Osteoblast (primary cell): Measurements from ENCODE around the gene SEC61A1. TPM values are rescaled to one million over a fixed set of nuclear protein-coding genes. Genes with fewer than 3 reads are reported as not detected.

Experiments used
- DNase-seq: peaks from one replicate; pipeline ENCODE4 v3.0.0; 2011; ENCODE audit warnings: low spot score, mixed read lengths; ENCODE audit not compliant: insufficient read length; ENCODE audit errors: missing footprints
- H2AFZ ChIP-seq: 2 replicates; pipeline ENCODE4 v1.6.0; 2011; ENCODE audit warnings: mild to moderate bottlenecking, low read length
- H3K27ac ChIP-seq: 2 replicates; pipeline ENCODE4 v1.5.1; 2011; ENCODE audit warnings: mild to moderate bottlenecking, low read depth, low read length, moderate library complexity
- H3K27me3 ChIP-seq: 2 replicates; pipeline ENCODE4 v1.6.0; 2012; ENCODE audit warnings: mild to moderate bottlenecking, control low read depth, inconsistent platforms, low read length, moderate library complexity; ENCODE audit not compliant: insufficient read depth
- H3K36me3 ChIP-seq: 2 replicates; pipeline ENCODE4 v1.5.1; 2011; ENCODE audit warnings: mild to moderate bottlenecking, low read length, control low read depth, moderate library complexity; ENCODE audit not compliant: insufficient read depth
- H3K4me1 ChIP-seq: 2 replicates; pipeline ENCODE4 v1.5.1; 2011; ENCODE audit warnings: mild to moderate bottlenecking, low read length, control low read depth, moderate library complexity; ENCODE audit not compliant: insufficient read depth
- H3K4me2 ChIP-seq: 2 replicates; pipeline ENCODE4 v1.6.0; 2011; ENCODE audit warnings: mild to moderate bottlenecking, low read length; ENCODE audit not compliant: insufficient read depth
- H3K4me3 ChIP-seq: fragments of 200-600 bp; sonication (generic); 3 replicates; pipeline ENCODE4 v1.5.1; 2012; ENCODE audit warnings: mild to moderate bottlenecking, low read length, inconsistent platforms; ENCODE audit not compliant: insufficient read depth
- H3K79me2 ChIP-seq: 2 replicates; pipeline ENCODE4 v1.6.0; 2012; ENCODE audit warnings: mild to moderate bottlenecking, low read length, control low read depth, inconsistent platforms; ENCODE audit not compliant: insufficient read depth
- H3K9me3 ChIP-seq: 2 replicates; pipeline ENCODE4 v1.5.1; 2011; ENCODE audit warnings: low read depth, low read length, control low read depth
- H4K20me1 ChIP-seq: 2 replicates; pipeline ENCODE4 v1.6.0; 2012; ENCODE audit warnings: mild to moderate bottlenecking, low read length, control low read depth; ENCODE audit not compliant: insufficient read depth
- CTCF ChIP-seq: IDR thresholded peaks from 2 replicates; pipeline ENCODE4 v1.5.1; 2011; ENCODE audit warnings: mild to moderate bottlenecking, low read depth, low read length, moderate library complexity; ENCODE audit errors: extremely low read depth
- total RNA-seq: library from RNA; depleted of rRNA; stranded (reverse); fragments of >200 nt; gene quantifications from 2 replicates; pipeline ENCODE4 v1.2.3, GENCODE V29; 2012

SEC61A1 gene
- total RNA-seq, 1 donor: 355 TPM

- H3K9me3 ChIP-seq: no peaks in the 10 kb centered on the region
- no peaks in the 10 kb centered on the region for H3K79me2 ChIP-seq
- no peak overlapping the region for H3K27ac ChIP-seq
- no peak overlapping the region for H2AFZ ChIP-seq
- H3K27me3 ChIP-seq: peaks cover 9% of the 10 kb centered on the region
- H3K36me3 ChIP-seq: no peaks in the 10 kb centered on the region
- DNase-seq: no peak
- no peak overlapping the region for H3K4me3 ChIP-seq
- H3K4me1 ChIP-seq: no peaks in the 10 kb centered on the region
- TF ChIP-seq CTCF: no peak
- no peaks in the 10 kb centered on the region for H4K20me1 ChIP-seq
- no peak overlapping the region for H3K4me2 ChIP-seq
Measured at GRCh38 chr3:128014548-128014947, 37.7 kb upstream of the SEC61A1 start.

- no peak for DNase-seq
- no peak overlapping the region for H3K27ac ChIP-seq
- no peak overlapping the region for H2AFZ ChIP-seq
Measured at GRCh38 chr3:128016502-128016901, 35.7 kb upstream of the SEC61A1 start.

GRCh38 chr3:128021768-128022372 is 30.4 kb upstream of the SEC61A1 start:
- H3K4me2 ChIP-seq: no peak overlapping the region
- H3K27ac ChIP-seq: no peak overlapping the region
- H3K9me3 ChIP-seq: no peaks in the 10 kb centered on the region
- no peak overlapping the region for H2AFZ ChIP-seq
- H3K4me3 ChIP-seq: no peak overlapping the region
- H3K27me3 ChIP-seq: peaks cover 23% of the 10 kb centered on the region
- no peak for TF ChIP-seq CTCF
- H3K4me1 ChIP-seq: no peaks in the 10 kb centered on the region
- no peak for DNase-seq
- no peaks in the 10 kb centered on the region for H3K36me3 ChIP-seq
- H4K20me1 ChIP-seq: no peaks in the 10 kb centered on the region
- no peaks in the 10 kb centered on the region for H3K79me2 ChIP-seq

More at GRCh38 chr3:128016502-128016901, 35.7 kb upstream of the SEC61A1 start:
- H3K4me2 ChIP-seq: no peak overlapping the region
- H3K27me3 ChIP-seq: peaks cover under 1% of the 10 kb centered on the region
- H3K4me1 ChIP-seq: no peaks in the 10 kb centered on the region
- no peaks in the 10 kb centered on the region for H4K20me1 ChIP-seq
- TF ChIP-seq CTCF: no peak
- no peaks in the 10 kb centered on the region for H3K9me3 ChIP-seq
- H3K36me3 ChIP-seq: no peaks in the 10 kb centered on the region
- H3K4me3 ChIP-seq: no peak overlapping the region
- H3K79me2 ChIP-seq: no peaks in the 10 kb centered on the region

GRCh38 chr3:128033102-128033501 is 19.1 kb upstream of the SEC61A1 start:
- no peak for DNase-seq
- Histone ChIP-seq H4K20me1 (no peaks in the 10 kb centered on the region), H3K4me2 (no peak overlapping the region), H3K79me2 (no peaks in the 10 kb centered on the region), H3K4me1 (no peaks in the 10 kb centered on the region), H3K4me3 (no peak overlapping the region), H3K27ac (no peak overlapping the region), H2AFZ (no peak overlapping the region), H3K27me3 (peaks cover 15% of the 10 kb centered on the region), H3K9me3 (no peaks in the 10 kb centered on the region), H3K36me3 (no peaks in the 10 kb centered on the region)
- TF ChIP-seq CTCF: no peak
